ENCODE results near the gene FGF14.

GRCh38 chr13:102177431-102177830, 224.4 kb downstream of the FGF14 start:
- TF ChIP-seq CTCF (conservative IDR thresholded peaks at IDR 0.05; ENCODE audit: low read length) (no peak), EZH2phosphoT487 (IDR thresholded peaks at IDR 0.05; ENCODE audit: borderline replicate concordance, low read depth, low read length) (no peak)
